Effector CD8-positive, alpha-beta T cell (primary cell): ENCODE measurements around the gene PRKG1.
"Not testable (repeated sequence)": the region's sequence is repeated elsewhere in the genome, so short reads cannot be mapped to it uniquely, and the experiment has no call there.

Experiments
- DNase-seq: peaks from one replicate; lab custom pipeline; 2025; lab: John Stamatoyannopoulos, UW

PRKG1 gene

GRCh38 chr10:52213321-52213752, 1139.0 kb downstream of the PRKG1 start:
- DNase-seq, result no peak

- no peak for DNase-seq
These were observed 1141.6 kb downstream of the PRKG1 start for GRCh38 chr10:52215745-52216361.

- no peak for DNase-seq
These were observed 1142.6 kb downstream of the PRKG1 start for GRCh38 chr10:52216852-52217251.

DNA sequence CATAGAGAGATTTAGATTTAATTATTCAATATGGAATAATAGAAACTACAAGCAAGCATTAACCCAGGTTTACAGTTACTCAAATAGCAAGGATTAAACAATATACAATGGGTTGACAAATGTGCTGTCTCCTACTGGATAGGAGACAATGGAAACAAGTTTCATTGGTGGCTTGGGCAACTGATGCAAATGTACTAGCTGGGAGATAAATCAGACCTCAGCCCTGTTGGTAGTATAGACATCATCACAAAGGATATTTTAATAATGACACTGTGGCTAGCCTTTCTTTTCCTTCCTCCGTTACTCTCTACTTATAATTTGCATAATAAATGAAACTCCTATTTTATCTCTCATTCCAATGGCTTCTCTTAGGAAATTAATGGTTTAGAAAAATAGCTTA, 1143.2 kb downstream of the PRKG1 start:
- no peak for DNase-seq

DNA sequence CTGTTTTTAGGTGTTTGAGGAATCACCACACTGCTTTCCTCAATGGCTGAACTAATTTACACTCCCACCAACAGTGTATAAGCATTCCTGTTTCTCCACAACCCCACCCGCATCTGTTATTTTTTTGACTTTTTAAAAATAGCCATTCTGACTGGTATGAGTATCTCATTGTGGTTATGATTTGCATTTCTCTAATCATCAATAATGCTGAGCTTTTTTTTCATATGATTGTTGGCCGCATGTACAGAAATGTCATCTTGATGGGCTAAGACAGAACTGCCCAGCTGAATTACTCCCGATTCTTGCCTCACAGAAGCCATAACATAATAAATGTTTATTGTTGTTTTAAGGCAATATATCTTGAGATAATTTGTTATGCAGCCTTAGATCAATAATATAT, 1146.7 kb downstream of the PRKG1 start:
- DNase-seq, result no peak

GRCh38 chr10:52221923-52222322, 1147.6 kb downstream of the PRKG1 start:
- DNase-seq, result no peak

GRCh38 chr10:52226197-52226847, 1152.0 kb downstream of the PRKG1 start:
- DNase-seq, result no peak

DNA sequence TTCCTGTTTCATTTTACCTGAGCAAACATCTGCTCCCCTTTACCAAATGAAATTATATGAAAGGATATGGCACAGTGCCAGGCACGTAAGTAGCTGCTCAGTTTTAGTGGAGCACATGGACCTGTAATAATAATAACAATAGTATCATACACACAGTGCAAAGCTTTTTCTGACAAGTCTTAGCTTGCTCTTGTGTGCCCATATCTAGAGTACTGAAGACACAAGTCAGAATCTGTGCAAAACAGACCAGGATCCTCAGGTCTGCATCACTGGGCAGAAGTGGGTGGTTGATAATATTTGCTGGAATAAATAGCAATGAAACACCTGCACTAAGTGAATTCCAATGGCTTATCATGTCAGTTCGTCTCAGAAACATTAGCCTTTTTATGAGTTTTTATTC, 1154.3 kb downstream of the PRKG1 start:
- no peak for DNase-seq

- DNase-seq, result no peak
These were observed 1155.1 kb downstream of the PRKG1 start for GRCh38 chr10:52229291-52229931.

GRCh38 chr10:52232561-52233350, 1158.5 kb downstream of the PRKG1 start:
- no peak for DNase-seq

DNA sequence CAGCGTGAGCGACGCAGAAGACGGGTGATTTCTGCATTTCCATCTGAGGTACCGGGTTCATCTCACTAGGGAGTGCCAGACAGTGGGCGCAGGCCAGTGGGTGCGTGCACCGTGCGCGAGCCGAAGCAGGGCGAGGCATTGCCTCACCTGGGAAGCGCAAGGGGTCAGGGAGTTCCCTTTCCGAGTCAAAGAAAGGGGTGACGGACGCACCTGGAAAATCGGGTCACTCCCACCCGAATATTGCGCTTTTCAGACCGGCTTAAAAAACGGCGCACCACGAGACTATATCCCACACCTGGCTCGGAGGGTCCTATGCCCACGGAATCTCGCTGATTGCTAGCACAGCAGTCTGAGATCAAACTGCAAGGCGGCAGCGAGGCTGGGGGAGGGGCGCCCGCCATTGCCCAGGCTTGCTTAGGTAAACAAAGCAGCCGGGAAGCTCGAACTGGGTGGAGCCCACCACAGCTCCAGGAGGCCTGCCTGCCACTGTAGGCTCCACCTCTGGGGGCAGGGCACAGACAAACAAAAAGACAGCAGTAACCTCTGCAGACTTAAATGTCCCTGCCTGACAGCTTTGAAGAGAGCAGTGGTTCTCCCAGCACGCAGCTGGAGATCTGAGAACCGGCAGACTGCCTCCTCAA, 1159.2 kb downstream of the PRKG1 start:
- DNase-seq, result not testable (repeated sequence)

DNA sequence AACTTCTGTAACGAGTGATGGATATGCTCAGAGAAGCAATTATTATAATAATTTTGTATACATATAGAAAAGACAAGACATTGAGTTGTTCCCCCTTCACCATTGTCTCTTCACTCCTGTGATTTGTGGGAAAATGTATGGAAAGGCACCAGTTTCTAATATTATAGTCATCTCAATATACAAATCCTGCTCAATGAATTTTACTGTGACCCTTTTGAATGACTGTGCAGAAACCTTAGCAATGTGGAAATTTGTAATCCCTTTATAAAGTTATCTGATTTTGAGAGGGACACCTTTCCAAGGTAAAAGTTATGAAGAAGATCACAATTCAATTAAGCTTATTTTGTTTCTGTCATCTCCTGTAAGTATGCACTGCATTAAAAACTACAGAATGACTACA, 1165.5 kb downstream of the PRKG1 start:
- no peak for DNase-seq

DNA sequence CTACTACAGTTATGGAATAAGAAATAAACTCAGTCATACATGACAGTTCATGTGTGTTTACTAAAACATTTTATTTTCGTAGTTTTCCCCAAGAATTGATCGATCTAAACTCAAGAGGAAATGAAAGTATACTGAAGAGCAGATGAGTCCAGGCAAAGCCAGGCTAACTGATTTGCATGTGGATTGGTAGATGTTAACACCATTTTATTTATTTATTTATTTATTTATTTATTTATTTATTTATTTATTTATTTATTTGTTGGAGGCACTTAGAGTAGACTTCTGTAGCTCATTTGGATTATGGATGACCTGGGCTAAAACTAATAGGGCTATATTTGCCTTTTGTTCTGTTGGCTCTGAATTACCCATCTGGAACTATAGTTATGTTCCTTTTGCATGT, 1171.3 kb downstream of the PRKG1 start:
- DNase-seq, result no peak

DNA sequence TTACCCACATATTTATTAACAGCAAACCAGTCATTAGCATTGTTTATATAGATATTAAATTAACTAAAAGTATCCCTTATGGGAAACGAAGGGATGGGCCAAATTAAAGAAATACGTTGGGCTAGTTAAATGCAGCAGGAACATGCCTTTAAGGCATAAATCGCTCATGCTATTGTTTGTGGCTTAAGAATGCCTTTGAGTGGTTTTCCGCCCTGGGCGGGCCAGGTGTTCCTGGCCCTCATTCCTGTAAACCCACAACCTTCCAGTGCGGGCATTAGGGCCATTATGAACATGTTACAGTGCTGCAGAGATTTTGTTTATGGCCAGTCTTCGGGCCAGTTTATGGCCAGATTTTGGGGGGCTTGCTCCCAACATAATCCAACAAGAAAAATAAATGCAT, 1173.6 kb downstream of the PRKG1 start:
- DNase-seq, result not testable (repeated sequence)

GRCh38 chr10:52248697-52249306, 1174.5 kb downstream of the PRKG1 start:
- no peak for DNase-seq

DNA sequence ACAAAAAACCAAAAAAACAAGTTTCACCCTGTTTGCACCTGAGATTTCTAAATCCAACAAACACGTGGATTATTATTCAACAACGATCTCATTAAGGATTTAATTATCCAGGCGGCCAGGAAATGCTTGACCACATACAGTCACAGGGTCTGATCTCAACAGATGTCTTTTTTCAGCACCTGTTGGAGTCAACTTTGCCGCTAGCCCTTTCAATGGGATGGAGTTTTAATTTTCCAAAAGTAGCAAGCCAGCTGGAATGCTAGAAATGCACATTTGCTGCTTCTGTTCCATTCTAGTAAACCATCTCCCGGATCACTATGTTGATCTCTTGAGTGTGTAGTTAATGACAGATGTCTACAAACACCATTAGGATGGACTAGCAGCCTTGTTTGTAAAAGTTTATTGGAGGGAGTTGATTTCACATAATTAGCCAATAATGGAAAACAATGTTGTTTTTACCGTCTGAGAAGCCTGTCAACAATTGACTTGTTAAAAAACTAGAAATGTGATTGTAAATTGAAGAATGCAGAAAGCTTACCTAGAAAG, 1175.6 kb downstream of the PRKG1 start:
- no peak for DNase-seq

GRCh38 chr10:52250510-52250909, 1176.2 kb downstream of the PRKG1 start:
- DNase-seq, result no peak

DNA sequence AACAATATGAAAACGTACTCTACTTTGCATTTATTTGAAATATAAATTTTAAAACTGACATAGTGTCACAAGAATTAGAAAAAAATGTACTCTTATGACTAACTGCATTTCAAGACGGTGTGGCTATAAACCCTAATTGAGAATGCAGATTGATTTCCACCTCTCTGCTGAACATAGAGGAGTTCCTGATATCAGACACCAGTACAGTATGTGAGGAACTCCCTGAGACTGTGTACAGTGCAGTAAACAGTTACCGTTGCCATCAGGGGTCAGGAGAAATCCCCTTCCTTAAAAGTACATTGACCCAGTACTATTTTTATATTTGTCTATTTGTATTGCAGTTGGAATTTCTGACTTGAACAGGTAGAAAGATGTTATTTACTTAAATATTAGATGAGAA, 1178.0 kb downstream of the PRKG1 start:
- no peak for DNase-seq

GRCh38 chr10:52256832-52257691, 1182.8 kb downstream of the PRKG1 start:
- no peak for DNase-seq

DNA sequence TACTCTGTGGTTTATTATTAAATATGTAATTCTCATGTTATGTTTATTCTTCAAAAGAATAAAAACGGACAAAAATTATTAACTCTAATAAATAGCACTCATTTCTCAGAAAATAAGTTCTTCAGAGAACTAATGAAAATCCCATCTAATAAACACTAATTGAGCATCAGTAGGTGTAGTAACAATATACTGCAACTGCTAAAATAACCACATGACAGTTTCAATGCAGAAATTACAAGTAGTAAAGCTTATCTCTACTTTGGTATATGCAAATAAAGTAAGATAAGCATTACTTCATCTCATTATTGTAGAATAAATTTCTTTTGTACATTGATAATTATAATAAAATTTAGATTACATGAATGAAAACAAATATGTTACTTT, 1183.4 kb downstream of the PRKG1 start:
- no peak for DNase-seq
